HepG2 (cell line): Measurements from ENCODE around the gene ATE1. TPM values are rescaled to one million over a fixed set of nuclear protein-coding genes. Genes with fewer than 3 reads are reported as not detected.
A peak's percentile ranks its signal among the peaks of the same experiment; 100 is the strongest.

ENCODE experiments used
- ARID5B ChIP-seq: IDR thresholded peaks from 2 replicates; pipeline ENCODE4 v1.4.0; 2020; ENCODE audit warnings: mild to moderate bottlenecking, missing genetic modification reagents
- ASH2L ChIP-seq: fragments of 300-600, 200-600 bp; sonication (generic); IDR thresholded peaks from 2 replicates; pipeline ENCODE4 v1.7.0; 2017; ENCODE audit warnings: low read depth, mild to moderate bottlenecking, moderate library complexity, mixed read lengths, low read length; ENCODE audit not compliant: insufficient read length
- ATF5 ChIP-seq: sonication (generic); formaldehyde crosslinking; IDR thresholded peaks from 2 replicates; pipeline ENCODE4 v1.4.0; 2020; ENCODE audit warnings: mild to moderate bottlenecking, low read depth, missing genetic modification reagents
- CERS6 ChIP-seq: sonication (generic); formaldehyde crosslinking; IDR thresholded peaks from 2 replicates; pipeline ENCODE4 v1.5.0; 2020; ENCODE audit warnings: missing genetic modification reagents
- GATA4 ChIP-seq: sonication (generic); IDR thresholded peaks from 2 replicates; pipeline ENCODE4 v1.6.1; 2016; ENCODE audit warnings: antibody characterized with exemption, low read depth, borderline replicate concordance
- GFI1 ChIP-seq: sonication (generic); formaldehyde crosslinking; IDR thresholded peaks from 2 replicates; pipeline ENCODE4 v1.5.0; 2020; ENCODE audit warnings: missing genetic modification reagents, mild to moderate bottlenecking, borderline replicate concordance
- IRX3 ChIP-seq: sonication (generic); formaldehyde crosslinking; IDR thresholded peaks from 2 replicates; pipeline ENCODE4 v1.8.1; 2023; ENCODE audit warnings: mild to moderate bottlenecking, low read depth, missing genetic modification reagents, borderline replicate concordance
- JUN ChIP-seq: sonication (generic); formaldehyde crosslinking; IDR thresholded peaks from 2 replicates; pipeline ENCODE4 v1.4.0; 2020; ENCODE audit warnings: mild to moderate bottlenecking, missing genetic modification reagents
- KDM4B ChIP-seq: sonication (generic); formaldehyde crosslinking; IDR thresholded peaks from 2 replicates; pipeline ENCODE4 v1.4.0; 2020; ENCODE audit warnings: missing genetic modification reagents
- MLX ChIP-seq: IDR thresholded peaks from 2 replicates; pipeline ENCODE4 v1.6.1; 2016
- MTF2 ChIP-seq: sonication (generic); formaldehyde crosslinking; IDR thresholded peaks from 2 replicates; pipeline ENCODE4 v1.5.0; 2020; ENCODE audit warnings: missing genetic modification reagents, borderline replicate concordance
- NCOA5 ChIP-seq: sonication (generic); formaldehyde crosslinking; IDR thresholded peaks from 2 replicates; pipeline ENCODE4 v1.4.0; 2020; ENCODE audit warnings: missing genetic modification reagents
- NFKB2 ChIP-seq: sonication (generic); formaldehyde crosslinking; IDR thresholded peaks from 2 replicates; pipeline ENCODE4 v1.4.0; 2020; ENCODE audit warnings: missing genetic modification reagents, borderline replicate concordance
- RXRA ChIP-seq: sonication (generic); formaldehyde crosslinking; IDR thresholded peaks from 2 replicates; pipeline ENCODE4 v1.5.1; 2020; ENCODE audit warnings: missing genetic modification reagents
- SMYD3 ChIP-seq: sonication (generic); formaldehyde crosslinking; IDR thresholded peaks from 2 replicates; pipeline ENCODE4 v1.8.1; 2023; ENCODE audit warnings: mild to moderate bottlenecking, missing genetic modification reagents
- TAF1 ChIP-seq: sonication (generic); formaldehyde crosslinking; IDR thresholded peaks from 2 replicates; pipeline ENCODE4 v1.4.0; 2020; ENCODE audit warnings: missing genetic modification reagents
- TCF7 ChIP-seq: sonication (generic); IDR thresholded peaks from 2 replicates; pipeline ENCODE4 v1.6.1; 2016; ENCODE audit warnings: antibody characterized with exemption, low read depth
- TEAD3 ChIP-seq: optimal IDR thresholded peaks from 2 replicates; pipeline ENCODE3; 2016; ENCODE audit warnings: borderline replicate concordance
- THAP7 ChIP-seq: sonication (generic); formaldehyde crosslinking; IDR thresholded peaks from 2 replicates; pipeline ENCODE4 v1.8.1; 2023; ENCODE audit warnings: mild to moderate bottlenecking, missing genetic modification reagents
- ZBTB38 ChIP-seq: sonication (generic); formaldehyde crosslinking; IDR thresholded peaks from 2 replicates; pipeline ENCODE4 v1.5.1; 2020; ENCODE audit warnings: mild to moderate bottlenecking, missing genetic modification reagents
- ZMYM4 ChIP-seq: sonication (generic); formaldehyde crosslinking; IDR thresholded peaks from 2 replicates; pipeline ENCODE4 v1.8.1; 2023; ENCODE audit warnings: mild to moderate bottlenecking, missing genetic modification reagents
- ZNF224 ChIP-seq: sonication (generic); formaldehyde crosslinking; IDR thresholded peaks from 2 replicates; pipeline ENCODE4 v1.5.0; 2020; ENCODE audit warnings: mild to moderate bottlenecking, missing genetic modification reagents
- ZNF234 ChIP-seq: sonication (generic); formaldehyde crosslinking; conservative IDR thresholded peaks from 2 replicates; pipeline ENCODE4 v1.5.1; 2020; ENCODE audit warnings: mild to moderate bottlenecking, missing genetic modification reagents
- ZNF558 ChIP-seq: sonication (generic); formaldehyde crosslinking; IDR thresholded peaks from 2 replicates; pipeline ENCODE4 v1.9.0; 2022; ENCODE audit warnings: mild to moderate bottlenecking, missing genetic modification reagents, borderline replicate concordance
- ZNF567 ChIP-seq: sonication (generic); formaldehyde crosslinking; IDR thresholded peaks from 2 replicates; pipeline ENCODE4 v1.8.1; 2023; ENCODE audit warnings: mild to moderate bottlenecking, missing genetic modification reagents, borderline replicate concordance
- polyA plus RNA-seq, 8 experiments: library from polyadenylated mRNA; depleted of rRNA in 3 of 8; stranded (reverse) in 7 of 8; unstranded in 1 of 8; fragments of >200 nt; fragmentation: Illumina TruSeq in 4 of 8; extraction: Trizol in 4 of 8; gene quantifications; 2 replicates each; pipeline versions ENCODE4 v1.2.1 to v1.2.3, GENCODE V29; 2011 to 2016; ENCODE audit warnings: low read depth in 4 of 8, missing spikeins in 1 of 8, mixed read lengths in 1 of 8; ENCODE audit not compliant: insufficient read depth in 1 of 8
- total RNA-seq, 5 experiments: library from RNA; depleted of rRNA; stranded (reverse); fragments of >200 nt; fragmentation: Illumina TruSeq; extraction: Trizol; gene quantifications; 2 replicates each; pipeline ENCODE4 v1.2.3, GENCODE V29; 2016; ENCODE audit warnings: low read depth in 1 of 5

ATE1 gene
- total and polyA plus RNA-seq, 2 of the 13 experiments (the other 11 are each of a cell fraction or from before 2014, with no cell fraction given) = 17.5 to 42.2 TPM

GRCh38 chr10:121935702-121936101, 7.9 kb upstream of the ATE1 start (continued):
- TF ChIP-seq ZMYM4 (CRISPR knock-in tag) = peak; percentile 75
- no peak for TF ChIP-seq CERS6 (CRISPR knock-in tag)
- no peak; the same call in 1 of the 2 replicates for TF ChIP-seq TAF1 (CRISPR knock-in tag)
- TF ChIP-seq THAP7 (CRISPR knock-in tag) = no peak
- TF ChIP-seq ZNF567 (CRISPR knock-in tag) = no peak
- no peak for TF ChIP-seq NCOA5
- TF ChIP-seq ARID5B (CRISPR knock-in tag) = peak; percentile 85
- TF ChIP-seq ASH2L = peak; percentile 46
- no peak for TF ChIP-seq MLX (CRISPR knock-in tag)
- no peak for TF ChIP-seq ZNF234 (CRISPR knock-in tag)
- no peak for TF ChIP-seq IRX3 (CRISPR knock-in tag)
- no peak for TF ChIP-seq GATA4
- TF ChIP-seq SMYD3 (CRISPR knock-in tag) = no peak
- TF ChIP-seq JUN (CRISPR knock-in tag) = no peak
- TF ChIP-seq ZNF224 = no peak
- no peak for TF ChIP-seq ATF5 (CRISPR knock-in tag)
- peak; percentile 75 for TF ChIP-seq RXRA
- TF ChIP-seq MTF2 (CRISPR knock-in tag) = no peak
- 0 out of 2 replicates have a peak, but pooled peaks have one; percentile 18 for TF ChIP-seq ZBTB38 (CRISPR knock-in tag)
- TF ChIP-seq KDM4B (CRISPR knock-in tag) = no peak
- TF ChIP-seq NFKB2 (CRISPR knock-in tag) = 0 out of 2 replicates have a peak, but pooled peaks have one; percentile 38
- TF ChIP-seq TCF7 = peak; percentile 68
- TF ChIP-seq TEAD3 = peak; percentile 32
- TF ChIP-seq GFI1 (CRISPR knock-in tag) = peak; percentile 88
- no peak for TF ChIP-seq ZNF558
